DND-41 (cell line): ENCODE measurements around the gene TMEM164.

ENCODE experiments used
- ATAC-seq: fragments of 200-7000 bp; cut with Tn5 transposase; 3 replicates; pipeline ENCODE4 v1.9.1; 2021; ENCODE audit warnings: low read depth; ENCODE audit not compliant: insufficient read depth
- DNase-seq: peaks from one replicate; pipeline ENCODE4 v3.0.0-alpha.2; 2020
- H2AFZ ChIP-seq: 2 replicates; pipeline ENCODE4 v1.6.0; 2012; ENCODE audit warnings: low read depth, low read length
- H3K27ac ChIP-seq: 2 replicates; pipeline ENCODE4 v1.5.1; 2012; ENCODE audit warnings: low read length, inconsistent platforms
- H3K27me3 ChIP-seq: fragments of 200-600 bp; sonication (generic); 2 replicates; pipeline ENCODE4 v1.6.0; 2012; ENCODE audit warnings: low read length, mild to moderate bottlenecking, inconsistent platforms; ENCODE audit not compliant: insufficient read depth, poor library complexity
- H3K36me3 ChIP-seq: 2 replicates; pipeline ENCODE4 v1.5.1; 2012; ENCODE audit warnings: low read length, inconsistent platforms; ENCODE audit not compliant: insufficient read depth
- H3K4me1 ChIP-seq: 2 replicates; pipeline ENCODE4 v1.5.1; 2012; ENCODE audit warnings: mild to moderate bottlenecking, low read length; ENCODE audit not compliant: insufficient read depth
- H3K4me2 ChIP-seq: 2 replicates; pipeline ENCODE4 v1.6.0; 2012; ENCODE audit warnings: mild to moderate bottlenecking, moderate library complexity, low read length, inconsistent platforms; ENCODE audit not compliant: insufficient read depth
- H3K4me3 ChIP-seq, 2 experiments: fragments of 200-600 bp in 1 of 2; shearing (Covaris generic) in 1 of 2; 2 replicates each; pipeline ENCODE4 v1.5.1; 2012 to 2016; ENCODE audit warnings: inconsistent platforms in 2 of 2, low read length in 2 of 2, mild to moderate bottlenecking in 2 of 2, low read depth in 1 of 2, moderate library complexity in 1 of 2
- H3K79me2 ChIP-seq: 2 replicates; pipeline ENCODE4 v1.6.0; 2012; ENCODE audit warnings: low read length, inconsistent platforms; ENCODE audit not compliant: insufficient read depth
- H3K9ac ChIP-seq: 2 replicates; pipeline ENCODE4 v1.6.0; 2012; ENCODE audit warnings: low read depth, mild to moderate bottlenecking, inconsistent platforms, low read length, moderate library complexity
- H3K9me3 ChIP-seq: 2 replicates; pipeline ENCODE4 v1.5.1; 2012; ENCODE audit warnings: low read length, moderate library complexity, mild to moderate bottlenecking, inconsistent platforms; ENCODE audit not compliant: insufficient read depth, severe bottlenecking
- H4K20me1 ChIP-seq: 2 replicates; pipeline ENCODE4 v1.6.0; 2012; ENCODE audit warnings: low read length; ENCODE audit not compliant: insufficient read depth
- EZH2 ChIP-seq: IDR thresholded peaks from 3 replicates; pipeline ENCODE4 v1.6.1; 2012; ENCODE audit warnings: borderline replicate concordance, low read depth, mild to moderate bottlenecking, moderate library complexity, low read length, inconsistent platforms; ENCODE audit not compliant: severe bottlenecking
- TF ChIP-seq, protein P1 (sequence below): IDR thresholded peaks from 2 replicates; pipeline ENCODE4 v1.5.1; 2012; ENCODE audit warnings: borderline replicate concordance, low read length, moderate library complexity, mild to moderate bottlenecking; ENCODE audit not compliant: poor library complexity, severe bottlenecking; ENCODE audit errors: extremely low read depth

TMEM164 gene

GRCh38 chrX:110116066-110116980 lies 113.4 kb downstream of the TMEM164 start:
- no peak for DNase-seq
- H4K20me1 ChIP-seq, result no peaks in the 10 kb centered on the region
- no peaks in the 10 kb centered on the region for H3K79me2 ChIP-seq
- H3K4me3 ChIP-seq, result no peak overlapping the region
- no peaks in the 10 kb centered on the region for H3K4me1 ChIP-seq
- no peak for TF ChIP-seq EZH2
- TF ChIP-seq, protein P1, sequence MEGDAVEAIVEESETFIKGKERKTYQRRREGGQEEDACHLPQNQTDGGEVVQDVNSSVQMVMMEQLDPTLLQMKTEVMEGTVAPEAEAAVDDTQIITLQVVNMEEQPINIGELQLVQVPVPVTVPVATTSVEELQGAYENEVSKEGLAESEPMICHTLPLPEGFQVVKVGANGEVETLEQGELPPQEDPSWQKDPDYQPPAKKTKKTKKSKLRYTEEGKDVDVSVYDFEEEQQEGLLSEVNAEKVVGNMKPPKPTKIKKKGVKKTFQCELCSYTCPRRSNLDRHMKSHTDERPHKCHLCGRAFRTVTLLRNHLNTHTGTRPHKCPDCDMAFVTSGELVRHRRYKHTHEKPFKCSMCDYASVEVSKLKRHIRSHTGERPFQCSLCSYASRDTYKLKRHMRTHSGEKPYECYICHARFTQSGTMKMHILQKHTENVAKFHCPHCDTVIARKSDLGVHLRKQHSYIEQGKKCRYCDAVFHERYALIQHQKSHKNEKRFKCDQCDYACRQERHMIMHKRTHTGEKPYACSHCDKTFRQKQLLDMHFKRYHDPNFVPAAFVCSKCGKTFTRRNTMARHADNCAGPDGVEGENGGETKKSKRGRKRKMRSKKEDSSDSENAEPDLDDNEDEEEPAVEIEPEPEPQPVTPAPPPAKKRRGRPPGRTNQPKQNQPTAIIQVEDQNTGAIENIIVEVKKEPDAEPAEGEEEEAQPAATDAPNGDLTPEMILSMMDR, result no peak
- no peak overlapping the region for H2AFZ ChIP-seq
- no peak overlapping the region for H3K27ac ChIP-seq
- no peaks in the 10 kb centered on the region for H3K9me3 ChIP-seq
- H3K9ac ChIP-seq, result no peak overlapping the region
- no peak for ATAC-seq
- no peaks in the 10 kb centered on the region for H3K27me3 ChIP-seq
- no peak overlapping the region for H3K4me2 ChIP-seq
- H3K36me3 ChIP-seq, result no peaks in the 10 kb centered on the region; the same call in 1 of the 2 replicates

DNA sequence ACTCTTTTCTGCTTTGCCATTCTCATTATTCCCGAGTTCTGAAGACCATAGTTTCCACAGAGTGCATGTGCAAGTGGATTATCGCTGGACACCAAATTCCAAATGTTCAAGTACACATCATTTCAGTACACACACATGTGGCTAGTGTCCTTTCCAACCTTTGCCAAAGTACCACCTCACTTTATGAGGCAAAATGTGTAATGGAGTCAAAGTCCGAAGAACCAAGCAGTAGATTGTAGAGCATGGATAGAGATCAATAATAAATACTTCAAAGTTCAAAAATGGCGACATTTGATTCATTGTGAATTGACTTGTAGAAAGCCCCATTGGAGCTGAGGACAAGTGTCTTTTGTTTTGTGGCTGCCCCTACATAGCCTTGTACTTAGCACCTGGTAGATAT lies 115.6 kb downstream of the TMEM164 start:
- no peak overlapping the region for H3K4me3 ChIP-seq
- DNase-seq (no peak), ATAC-seq (no peak)
- no peak overlapping the region for H2AFZ ChIP-seq
- H3K36me3 ChIP-seq, result no peaks in the 10 kb centered on the region
- no peaks in the 10 kb centered on the region for H3K79me2 ChIP-seq
- H3K9ac ChIP-seq, result no peak overlapping the region
- no peaks in the 10 kb centered on the region for H3K4me1 ChIP-seq
- H4K20me1 ChIP-seq, result no peaks in the 10 kb centered on the region
- no peaks in the 10 kb centered on the region for H3K9me3 ChIP-seq
- no peak overlapping the region for H3K27ac ChIP-seq
- TF ChIP-seq EZH2, result no peak
- TF ChIP-seq, protein P1, result no peak
- H3K27me3 ChIP-seq, result no peaks in the 10 kb centered on the region
- no peak overlapping the region for H3K4me2 ChIP-seq

GRCh38 chrX:110119480-110119879 lies 116.6 kb downstream of the TMEM164 start:
- Histone ChIP-seq H3K9me3 (no peaks in the 10 kb centered on the region), H3K9ac (no peak overlapping the region), H3K79me2 (no peaks in the 10 kb centered on the region), H3K4me1 (no peaks in the 10 kb centered on the region), H2AFZ (no peak overlapping the region), H4K20me1 (no peaks in the 10 kb centered on the region), H3K27ac (no peak overlapping the region), H3K27me3 (no peaks in the 10 kb centered on the region), H3K4me3 (no peak overlapping the region), H3K4me2 (no peak overlapping the region), H3K36me3 (no peaks in the 10 kb centered on the region)
- TF ChIP-seq EZH2, result no peak
- no peak for DNase-seq
- ATAC-seq, result no peak

- H3K4me2 ChIP-seq, result no peak overlapping the region
- H3K36me3 ChIP-seq, result no peaks in the 10 kb centered on the region
- H3K79me2 ChIP-seq, result no peaks in the 10 kb centered on the region
- H3K9me3 ChIP-seq, result no peaks in the 10 kb centered on the region
- TF ChIP-seq EZH2, result no peak
- TF ChIP-seq, protein P1, result no peak
- H4K20me1 ChIP-seq, result no peaks in the 10 kb centered on the region
- no peak overlapping the region for H3K27ac ChIP-seq
- H3K27me3 ChIP-seq, result no peaks in the 10 kb centered on the region
- H3K4me3 ChIP-seq, result no peak overlapping the region
- H2AFZ ChIP-seq, result no peak overlapping the region
- DNase-seq (no peak), ATAC-seq (no peak)
- no peak overlapping the region for H3K9ac ChIP-seq
- no peaks in the 10 kb centered on the region for H3K4me1 ChIP-seq
Measured at GRCh38 chrX:110120025-110120424, 117.1 kb downstream of the TMEM164 start.
